DND-41 (cell line): Measurements from ENCODE around the gene KCNAB2.

Source experiments
- ATAC-seq: fragments of 200-7000 bp; cut with Tn5 transposase; 3 replicates; pipeline ENCODE4 v1.9.1; 2021; ENCODE audit warnings: low read depth; ENCODE audit not compliant: insufficient read depth
- DNase-seq: peaks from one replicate; pipeline ENCODE4 v3.0.0-alpha.2; 2020
- H2AFZ ChIP-seq: 2 replicates; pipeline ENCODE4 v1.6.0; 2012; ENCODE audit warnings: low read depth, low read length
- H3K27ac ChIP-seq: 2 replicates; pipeline ENCODE4 v1.5.1; 2012; ENCODE audit warnings: low read length, inconsistent platforms
- H3K27me3 ChIP-seq: fragments of 200-600 bp; sonication (generic); 2 replicates; pipeline ENCODE4 v1.6.0; 2012; ENCODE audit warnings: low read length, mild to moderate bottlenecking, inconsistent platforms; ENCODE audit not compliant: insufficient read depth, poor library complexity
- H3K36me3 ChIP-seq: 2 replicates; pipeline ENCODE4 v1.5.1; 2012; ENCODE audit warnings: low read length, inconsistent platforms; ENCODE audit not compliant: insufficient read depth
- H3K4me1 ChIP-seq: 2 replicates; pipeline ENCODE4 v1.5.1; 2012; ENCODE audit warnings: mild to moderate bottlenecking, low read length; ENCODE audit not compliant: insufficient read depth
- H3K4me2 ChIP-seq: 2 replicates; pipeline ENCODE4 v1.6.0; 2012; ENCODE audit warnings: mild to moderate bottlenecking, moderate library complexity, low read length, inconsistent platforms; ENCODE audit not compliant: insufficient read depth
- H3K4me3 ChIP-seq, 2 experiments: fragments of 200-600 bp in 1 of 2; shearing (Covaris generic) in 1 of 2; 2 replicates each; pipeline ENCODE4 v1.5.1; 2012 to 2016; ENCODE audit warnings: inconsistent platforms in 2 of 2, low read length in 2 of 2, mild to moderate bottlenecking in 2 of 2, low read depth in 1 of 2, moderate library complexity in 1 of 2
- H3K79me2 ChIP-seq: 2 replicates; pipeline ENCODE4 v1.6.0; 2012; ENCODE audit warnings: low read length, inconsistent platforms; ENCODE audit not compliant: insufficient read depth
- H3K9ac ChIP-seq: 2 replicates; pipeline ENCODE4 v1.6.0; 2012; ENCODE audit warnings: low read depth, mild to moderate bottlenecking, inconsistent platforms, low read length, moderate library complexity
- H3K9me3 ChIP-seq: 2 replicates; pipeline ENCODE4 v1.5.1; 2012; ENCODE audit warnings: low read length, moderate library complexity, mild to moderate bottlenecking, inconsistent platforms; ENCODE audit not compliant: insufficient read depth, severe bottlenecking
- H4K20me1 ChIP-seq: 2 replicates; pipeline ENCODE4 v1.6.0; 2012; ENCODE audit warnings: low read length; ENCODE audit not compliant: insufficient read depth
- CTCF ChIP-seq: IDR thresholded peaks from 2 replicates; pipeline ENCODE4 v1.5.1; 2012; ENCODE audit warnings: borderline replicate concordance, low read length, moderate library complexity, mild to moderate bottlenecking; ENCODE audit not compliant: poor library complexity, severe bottlenecking; ENCODE audit errors: extremely low read depth
- EZH2 ChIP-seq: IDR thresholded peaks from 3 replicates; pipeline ENCODE4 v1.6.1; 2012; ENCODE audit warnings: borderline replicate concordance, low read depth, mild to moderate bottlenecking, moderate library complexity, low read length, inconsistent platforms; ENCODE audit not compliant: severe bottlenecking

Gene KCNAB2

GRCh38 chr1:5998051-5998905 is 47.4 kb upstream of the KCNAB2 start:
- Histone ChIP-seq H3K4me2 (no peak overlapping the region), H3K27me3 (no peaks in the 10 kb centered on the region), H2AFZ (no peak overlapping the region), H3K79me2 (peaks cover 10% of the 10 kb centered on the region), H3K27ac (no peak overlapping the region), H3K4me1 (peaks cover 18% of the 10 kb centered on the region), H3K4me3 (no peak overlapping the region), H4K20me1 (peaks cover 92% of the 10 kb centered on the region), H3K9ac (no peak overlapping the region), H3K36me3 (no peaks in the 10 kb centered on the region), H3K9me3 (no peaks in the 10 kb centered on the region)
- no peak for DNase-seq
- TF ChIP-seq EZH2 (no peak), CTCF (no peak)
- ATAC-seq = no peak

- Histone ChIP-seq H3K9ac (no peak overlapping the region), H3K27ac (no peak overlapping the region), H4K20me1 (peaks cover 89% of the 10 kb centered on the region), H2AFZ (no peak overlapping the region), H3K4me1 (peaks cover 12% of the 10 kb centered on the region), H3K36me3 (no peaks in the 10 kb centered on the region), H3K27me3 (no peaks in the 10 kb centered on the region), H3K4me3 (no peak overlapping the region), H3K9me3 (no peaks in the 10 kb centered on the region), H3K4me2 (no peak overlapping the region), H3K79me2 (peaks cover 6% of the 10 kb centered on the region; the same call in 1 of the 2 replicates)
- DNase-seq = no peak
- no peak for ATAC-seq
- TF ChIP-seq EZH2 = no peak
- TF ChIP-seq CTCF = no peak
These were observed 46.8 kb upstream of the KCNAB2 start for GRCh38 chr1:5998906-5999301.

- no peak for DNase-seq
- H3K9me3 ChIP-seq = no peaks in the 10 kb centered on the region
- H3K9ac ChIP-seq = no peak overlapping the region
- ATAC-seq = no peak
- no peak overlapping the region for H3K4me2 ChIP-seq
- H3K4me3 ChIP-seq = no peak overlapping the region
- H3K4me1 ChIP-seq = peaks cover 2% of the 10 kb centered on the region; the same call in 1 of the 2 replicates
- no peaks in the 10 kb centered on the region for H3K79me2 ChIP-seq
- no peaks in the 10 kb centered on the region for H3K36me3 ChIP-seq
- H2AFZ ChIP-seq = no peak overlapping the region
- H4K20me1 ChIP-seq = peaks cover 80% of the 10 kb centered on the region
- TF ChIP-seq EZH2 (no peak), CTCF (no peak)
- H3K27me3 ChIP-seq = no peaks in the 10 kb centered on the region
- no peak overlapping the region for H3K27ac ChIP-seq
These were observed 45.8 kb upstream of the KCNAB2 start for GRCh38 chr1:5999711-6000443.
